CD4-positive, alpha-beta T cell treated with Interleukin-15 for 1 hour (primary cell): ENCODE data around the gene TMCC3.

ENCODE experiments used
- DNase-seq: peaks from one replicate; pipeline ENCODE4 v3.0.0-alpha.2; 2020

Gene TMCC3

DNA sequence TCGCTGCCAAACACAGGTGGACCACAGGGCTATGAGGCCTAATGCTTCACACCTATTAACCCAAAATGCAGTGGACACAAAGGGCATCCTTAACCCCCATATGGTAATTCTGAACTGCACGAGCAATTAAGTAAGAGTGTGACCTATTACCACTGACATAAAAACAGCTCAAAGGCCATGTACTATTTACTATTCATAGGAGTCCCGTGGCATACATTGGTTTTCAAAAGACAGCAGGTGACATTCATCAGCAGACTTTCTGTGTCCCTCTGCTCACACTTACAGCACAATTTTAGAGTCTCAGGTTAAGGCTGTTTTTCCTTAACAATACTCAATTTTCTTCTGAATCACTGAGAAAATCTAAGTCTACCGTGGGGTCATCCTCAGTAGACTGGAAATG is 23.1 kb upstream of the TMCC3 start:
- no peak for DNase-seq

DNA sequence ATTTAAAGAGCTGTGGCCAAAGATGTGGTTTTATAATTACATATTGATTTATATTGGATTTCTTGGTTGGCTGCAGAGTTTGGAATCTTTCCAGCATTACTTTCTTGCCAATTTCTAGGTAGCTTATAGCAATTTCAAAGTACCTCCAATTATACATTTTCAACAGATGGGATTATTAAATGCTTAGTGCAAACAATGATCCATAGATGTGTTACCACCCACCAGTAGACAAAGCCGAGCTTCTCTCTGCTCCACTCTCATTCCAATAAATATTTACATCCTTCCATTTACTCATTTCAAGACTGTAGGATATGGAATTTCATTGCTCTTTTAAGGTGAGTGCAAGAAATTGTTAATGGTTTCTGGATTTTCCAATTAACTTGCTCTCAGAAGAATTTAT is 21.6 kb upstream of the TMCC3 start:
- no peak for DNase-seq

DNA sequence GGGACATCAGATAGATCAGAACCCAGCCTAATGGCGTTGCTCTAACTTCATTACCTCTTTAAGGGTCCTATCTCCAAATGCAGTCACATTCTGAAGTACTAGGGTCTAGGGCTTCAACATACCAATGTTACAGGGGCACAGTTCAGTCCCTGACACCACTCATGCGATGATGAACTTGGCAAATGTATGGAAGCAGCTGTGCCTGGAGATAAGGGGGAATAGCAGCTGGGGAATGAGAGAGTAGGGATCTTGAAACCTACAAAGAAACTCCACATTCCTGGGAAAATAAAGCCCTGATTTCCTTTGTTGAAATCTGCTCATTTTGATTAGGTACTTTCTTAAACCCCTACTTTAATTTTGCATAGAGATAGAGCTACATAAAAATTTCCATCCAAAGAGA is 20.5 kb upstream of the TMCC3 start:
- no peak for DNase-seq

DNA sequence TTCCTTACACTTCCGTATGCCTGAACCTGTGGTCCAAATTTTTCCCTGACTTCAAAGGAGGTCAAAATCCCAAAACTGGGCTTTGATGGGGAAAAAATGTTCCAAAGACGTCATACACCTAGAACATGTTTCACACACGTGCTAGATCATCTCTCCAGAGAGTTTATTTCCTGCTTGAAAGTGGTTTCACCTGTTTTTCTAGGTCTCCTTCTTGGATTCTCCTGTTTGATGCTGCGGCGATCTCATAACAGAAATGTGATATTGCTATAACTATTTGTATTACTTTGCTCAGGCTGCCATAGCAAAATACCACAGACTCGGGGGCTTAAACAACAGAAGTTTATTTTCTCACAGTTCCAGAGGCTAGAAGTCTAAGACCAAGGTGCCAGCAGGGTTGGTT is 19.7 kb upstream of the TMCC3 start:
- DNase-seq, result no peak

DNA sequence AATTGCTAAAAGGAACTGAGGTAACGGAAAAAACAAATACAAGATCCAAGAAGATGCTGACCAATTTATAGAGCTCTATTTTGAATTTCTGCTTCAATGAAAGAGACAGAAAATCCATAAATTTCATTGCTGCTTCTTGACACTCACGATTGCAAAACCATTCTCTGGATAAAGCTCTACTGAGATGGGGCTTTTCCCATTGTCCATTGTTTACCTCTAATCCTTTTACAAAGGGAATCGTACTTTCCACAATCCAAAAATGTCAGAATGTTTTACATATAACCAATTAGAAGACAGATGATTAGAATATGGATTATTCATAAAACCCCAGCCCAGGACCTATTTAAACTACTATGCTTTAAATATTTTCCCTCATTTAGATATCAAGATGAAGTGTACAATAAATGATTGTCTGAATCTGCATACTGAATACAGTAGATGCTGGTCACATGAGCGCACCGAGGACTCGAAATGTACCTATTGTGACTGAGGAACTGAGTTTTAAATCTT is 16.7 kb upstream of the TMCC3 start:
- no peak for DNase-seq

DNA sequence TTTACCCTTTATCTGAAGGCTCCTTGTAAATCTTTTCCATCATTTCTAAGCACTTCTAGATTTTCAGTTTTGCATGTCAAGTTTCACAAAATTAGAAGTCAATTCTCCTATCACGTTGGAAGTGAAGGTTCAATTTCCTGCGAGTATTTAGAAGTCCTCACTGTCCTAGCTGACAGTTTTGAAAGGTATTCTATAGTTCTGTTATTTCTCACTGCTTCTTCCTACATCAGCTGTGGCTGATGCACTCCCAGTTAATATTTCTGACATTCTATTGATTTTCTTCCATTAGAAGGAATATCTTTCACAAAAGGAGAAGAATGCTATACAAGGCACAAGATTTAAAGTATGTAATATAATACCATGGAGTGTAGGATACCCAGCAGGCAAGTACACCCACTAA is 15.8 kb upstream of the TMCC3 start:
- DNase-seq, result no peak

DNA sequence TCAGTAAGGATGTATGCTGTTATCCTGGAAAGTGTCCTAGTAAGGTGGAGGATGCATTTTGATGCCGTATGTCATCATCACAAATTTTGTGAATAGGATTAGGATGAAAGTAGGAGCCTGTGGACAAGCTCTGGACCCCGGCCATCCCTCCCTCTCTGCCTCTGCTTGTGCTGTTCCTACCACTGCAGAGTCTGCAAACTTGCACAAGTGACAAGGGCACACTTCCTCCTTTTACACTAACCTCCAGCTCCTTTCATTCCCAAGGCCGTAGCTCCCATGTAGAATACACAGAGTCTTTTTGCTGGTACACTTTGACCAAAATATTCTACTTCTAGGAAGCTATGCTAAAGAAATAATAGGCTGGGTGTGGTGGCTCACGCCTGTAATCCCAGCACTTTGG is 13.3 kb upstream of the TMCC3 start:
- no peak for DNase-seq

DNA sequence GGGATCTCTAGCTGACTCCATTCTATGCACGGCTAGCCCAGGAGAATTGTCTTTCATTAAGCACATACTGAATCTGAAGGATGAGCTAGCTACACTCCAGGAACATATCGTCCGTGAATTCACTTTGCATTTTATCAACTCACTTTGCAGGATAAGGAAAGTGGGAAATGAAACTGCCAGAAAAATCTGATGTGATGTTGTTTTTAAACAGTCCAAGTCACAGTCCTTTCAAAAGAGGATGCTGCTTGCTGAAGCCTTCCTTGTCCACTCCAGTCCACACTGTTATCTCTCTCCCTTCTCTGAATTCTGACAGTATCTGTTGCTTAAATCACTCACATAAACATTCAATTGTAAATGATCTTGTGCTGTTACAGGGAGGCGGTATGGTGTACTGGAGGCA is 12.7 kb upstream of the TMCC3 start:
- no peak for DNase-seq

- no peak for DNase-seq
Observed at GRCh38 chr12:94660436-94660835, 10.1 kb upstream of the TMCC3 start.

DNA sequence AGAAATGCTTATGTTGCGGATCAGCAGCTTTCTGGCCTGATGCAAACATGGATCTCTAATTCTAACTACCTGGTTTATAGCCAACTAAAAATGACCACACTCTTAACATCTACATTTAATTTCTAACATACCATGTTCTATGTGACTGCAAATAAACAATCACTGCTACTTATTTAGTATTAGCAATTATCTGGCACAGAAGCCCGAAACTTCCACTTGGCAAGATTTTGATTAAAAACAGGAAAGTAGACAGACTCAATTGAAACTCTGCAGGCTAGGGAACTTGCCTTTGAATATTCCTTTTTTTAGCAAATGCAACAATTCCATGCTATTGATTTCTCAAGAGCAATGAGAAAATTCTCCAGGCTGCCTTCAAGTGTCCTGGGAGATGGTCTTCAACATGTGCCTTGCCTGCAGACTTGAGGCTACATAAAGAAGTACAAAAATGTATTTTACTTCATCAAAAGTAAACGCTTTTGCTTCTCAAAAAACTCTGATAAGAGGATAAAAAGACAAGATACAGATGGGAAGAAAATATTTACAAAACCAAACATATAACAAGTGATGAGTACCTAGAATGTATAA is 9.1 kb upstream of the TMCC3 start:
- DNase-seq, result no peak

DNA sequence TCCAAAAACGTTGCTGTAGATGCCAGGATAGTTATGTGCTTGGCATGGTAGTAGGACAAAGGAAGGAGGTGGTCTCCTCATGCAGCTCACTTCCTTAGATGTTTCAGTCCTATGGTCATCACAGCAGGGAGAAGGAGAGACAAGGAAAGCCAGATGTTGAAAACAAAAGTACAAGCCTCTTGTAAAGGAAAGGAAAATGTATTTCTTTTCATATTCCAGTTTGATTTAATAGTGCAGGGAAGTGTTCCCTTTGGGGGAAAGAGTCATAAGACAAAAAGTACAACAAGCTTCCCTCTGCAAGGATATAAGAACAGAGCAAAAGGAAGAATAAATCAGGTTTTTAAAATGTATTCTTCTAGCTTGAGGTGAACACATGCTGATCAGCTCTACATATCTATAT is 8.6 kb upstream of the TMCC3 start:
- DNase-seq, result no peak

DNA sequence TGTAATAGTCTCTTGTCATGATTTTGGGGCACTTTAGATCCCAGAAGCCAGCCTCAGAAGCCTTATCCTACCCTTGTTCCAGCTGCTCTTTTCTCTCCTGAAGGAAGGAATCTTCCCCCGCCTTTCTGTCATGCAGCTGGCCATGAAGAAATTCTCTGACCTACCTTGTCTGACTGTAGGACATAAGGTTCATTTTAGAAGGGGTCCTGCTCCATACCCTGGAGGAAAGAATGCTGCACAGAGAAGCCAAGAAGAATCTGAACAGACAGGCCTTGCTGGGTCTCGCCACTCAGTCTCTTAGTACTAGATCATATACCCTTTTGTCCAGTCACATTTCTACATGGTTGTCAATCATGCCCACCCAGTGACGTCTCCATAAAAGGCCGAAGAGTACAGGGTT is 6.2 kb upstream of the TMCC3 start:
- DNase-seq, result no peak

DNA sequence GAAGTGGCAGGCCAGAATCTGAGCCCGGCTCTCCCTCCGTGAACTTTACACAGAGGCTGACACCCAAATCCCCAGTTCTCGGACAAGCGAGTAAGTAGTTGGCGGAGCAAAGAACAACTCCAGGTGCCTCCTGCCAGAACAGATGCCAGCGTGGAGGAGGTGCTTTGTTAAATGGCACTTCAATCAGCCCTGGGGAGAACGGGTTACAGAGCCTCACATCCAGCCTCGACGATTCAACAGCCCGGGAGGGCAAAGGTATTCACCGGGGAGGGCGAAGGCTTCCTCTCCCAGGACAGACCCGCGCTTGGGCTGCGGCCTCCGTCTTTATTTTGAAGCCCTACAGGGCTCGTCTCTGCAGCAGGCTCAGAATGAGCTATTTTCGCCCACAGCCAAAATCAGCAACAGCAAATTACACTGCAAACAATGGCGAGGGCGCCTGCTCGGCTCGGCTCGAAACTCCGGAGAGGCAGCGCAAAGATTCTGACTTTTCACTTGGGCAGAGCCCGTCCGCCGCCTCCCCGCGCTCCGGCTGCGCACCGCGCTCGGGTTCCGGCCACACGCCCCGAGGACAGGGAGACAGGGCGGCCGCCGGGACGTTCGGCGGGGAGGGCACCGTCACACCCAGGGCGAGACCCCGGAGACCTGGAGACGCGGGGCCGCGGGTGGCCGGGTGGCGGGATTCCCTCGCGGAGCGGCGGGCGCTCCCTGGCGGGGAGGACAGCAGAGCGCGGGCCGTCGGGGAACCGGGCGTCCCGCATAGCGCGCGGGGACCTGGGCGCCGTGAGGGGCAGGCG is 811 bp downstream of the TMCC3 start:
- peak; percentile 41 for DNase-seq

DNA sequence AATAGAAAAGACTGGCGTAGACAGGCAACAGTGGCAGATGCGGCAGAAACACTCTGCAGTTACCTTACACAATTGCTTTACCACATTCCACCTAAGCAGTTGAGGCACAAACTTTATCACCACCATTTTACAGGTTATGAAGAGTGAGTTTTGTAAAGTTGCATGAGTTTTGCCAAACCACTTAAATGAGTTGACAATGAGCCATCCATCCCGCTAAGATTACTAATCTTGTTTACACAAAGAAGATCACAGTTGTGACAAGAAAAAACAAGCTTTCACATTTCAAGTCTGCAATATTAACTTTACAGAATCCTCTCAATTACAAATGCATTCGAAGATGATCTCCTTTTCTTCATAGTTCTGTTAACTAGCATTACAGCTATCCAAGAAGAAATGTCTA is 1.8 kb downstream of the TMCC3 start:
- no peak for DNase-seq

- peak; percentile 42 for DNase-seq
Observed at GRCh38 chr12:94644141-94644979, 6.0 kb downstream of the TMCC3 start.

DNA sequence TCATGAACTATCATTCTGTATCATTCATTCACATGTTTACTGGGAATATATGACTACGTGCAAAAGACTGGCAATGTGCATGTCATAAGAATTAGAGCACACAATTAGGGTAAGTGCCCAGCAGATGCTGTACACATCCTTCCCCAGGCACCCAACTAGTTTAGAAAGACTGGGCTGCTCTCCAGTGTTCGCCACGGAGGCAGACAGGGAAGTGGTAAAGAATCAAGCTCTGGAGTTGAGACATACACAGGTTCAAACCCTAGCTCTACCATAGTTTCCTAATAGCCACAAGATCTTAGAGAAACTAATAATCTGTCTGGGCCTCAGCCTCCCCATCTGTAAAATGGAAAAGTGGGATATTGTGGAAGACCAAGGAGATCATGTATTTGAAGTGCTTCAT is 6.8 kb downstream of the TMCC3 start:
- peak; percentile 27 for DNase-seq

DNA sequence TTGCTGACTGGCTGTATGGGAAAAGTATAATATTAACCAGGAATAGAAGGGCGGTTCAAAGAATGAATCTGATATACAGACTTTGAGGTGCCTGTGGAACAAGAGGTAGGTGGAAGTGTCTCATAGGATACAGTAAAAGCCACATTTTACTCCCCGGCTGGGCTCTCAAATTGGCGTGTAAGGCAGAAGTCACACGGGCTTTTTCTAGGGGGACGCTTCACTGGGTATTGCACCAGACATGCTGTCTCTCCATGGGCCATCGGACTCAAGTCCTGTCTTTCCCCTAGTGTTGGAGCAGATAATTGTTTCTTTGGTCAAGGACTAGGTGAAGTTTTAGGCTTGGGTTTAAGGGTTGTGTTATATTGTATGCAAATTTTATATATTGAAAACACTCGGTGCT is 9.1 kb downstream of the TMCC3 start:
- no peak for DNase-seq

- peak; percentile 54 for DNase-seq
Observed at GRCh38 chr12:94640134-94640928, 10.0 kb downstream of the TMCC3 start.

GRCh38 chr12:94638521-94638920 is 11.8 kb downstream of the TMCC3 start:
- no peak for DNase-seq

DNA sequence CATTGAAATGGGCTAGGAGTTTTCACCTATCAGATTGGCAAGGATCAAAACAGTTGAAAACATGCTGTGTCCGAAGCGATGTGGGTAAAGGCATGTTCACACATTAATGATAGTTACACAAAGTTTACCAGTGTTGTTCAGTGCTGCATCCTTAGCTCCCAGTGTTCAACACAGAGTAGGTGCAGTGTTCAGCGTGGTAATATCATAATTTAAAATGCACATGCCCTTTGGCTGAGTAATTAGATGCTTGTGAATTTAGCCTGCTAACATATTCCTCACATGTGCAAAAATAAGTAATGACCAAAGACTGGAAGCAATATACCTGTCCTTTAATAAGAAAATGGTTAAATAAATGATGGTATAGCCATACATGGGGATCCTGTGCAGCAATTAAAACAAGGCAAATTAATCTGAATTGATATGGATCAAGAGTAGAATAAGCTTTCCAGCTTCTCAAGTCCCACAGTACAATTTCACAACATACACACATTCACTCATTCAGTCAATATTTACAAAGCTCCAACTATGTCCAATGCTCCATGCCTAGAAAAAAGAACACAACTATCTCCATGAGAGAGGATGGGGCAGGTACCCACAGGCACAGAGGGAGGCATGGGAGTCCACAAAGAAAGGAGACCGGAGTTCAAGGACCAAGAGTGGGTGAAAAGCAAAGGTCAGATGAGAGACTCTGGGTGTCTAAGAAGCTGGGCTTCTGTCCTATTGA is 12.8 kb downstream of the TMCC3 start:
- no peak for DNase-seq

- DNase-seq, result no peak
Observed at GRCh38 chr12:94636462-94637085, 13.8 kb downstream of the TMCC3 start.

DNA sequence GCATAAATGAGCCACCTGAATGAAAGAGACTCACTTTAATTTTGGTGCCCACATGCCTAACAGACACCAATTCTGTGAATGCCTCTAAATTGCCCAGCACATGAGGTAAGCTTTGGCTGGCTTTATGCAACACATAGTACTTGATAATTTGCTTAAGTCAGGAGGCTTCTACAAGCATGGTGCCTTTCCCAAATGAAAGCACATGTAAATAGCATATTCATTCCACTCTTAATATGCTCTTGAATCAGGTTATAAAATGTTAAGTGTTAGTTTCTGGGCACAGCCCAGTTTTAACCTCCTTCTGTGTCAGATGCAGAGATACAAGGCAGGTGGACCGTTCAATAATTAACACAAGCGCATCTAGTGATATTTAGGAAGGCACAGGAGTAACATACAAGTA is 15.6 kb downstream of the TMCC3 start:
- DNase-seq, result no peak
